ENCODE data around the gene FEV.

FEV gene

DNA sequence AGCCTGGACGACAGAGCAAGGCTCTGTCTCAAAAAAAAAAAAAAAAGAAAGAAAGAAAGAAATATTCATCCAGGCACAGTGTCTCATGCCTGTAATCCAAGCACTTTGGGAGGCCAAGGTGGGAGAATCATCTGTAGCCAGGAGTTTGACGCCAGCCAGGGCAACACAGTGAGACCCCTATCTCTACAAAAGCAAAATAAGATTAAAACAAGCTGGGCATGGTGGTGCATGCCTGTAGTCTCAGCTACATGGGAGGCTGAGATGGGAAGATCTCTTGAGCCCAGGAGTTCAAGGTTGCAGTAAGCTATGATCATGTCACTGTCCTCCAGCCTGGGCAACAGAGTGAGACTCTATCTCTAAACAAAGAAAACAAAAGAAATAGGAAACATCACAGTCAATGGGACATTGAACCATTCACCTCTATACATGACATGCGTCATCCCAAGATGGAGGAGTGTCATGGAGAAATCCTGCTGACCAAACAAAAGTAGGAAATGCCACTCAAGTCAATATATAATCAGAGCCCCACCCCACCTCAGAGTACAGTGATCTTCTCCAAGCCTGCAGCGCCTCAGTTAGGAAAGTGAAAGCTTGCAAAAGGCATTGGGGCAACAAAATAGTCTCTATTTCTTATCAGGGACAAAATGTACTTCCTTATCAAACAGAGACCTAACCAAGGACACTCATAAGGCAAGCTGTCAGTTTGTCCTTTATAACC is 9.8 kb downstream of the FEV start:
- ATAC-seq (ENCODE audit: insufficient read depth, low read depth) (no peak), DNase-seq (no peak)
- H2AFZ ChIP-seq (ENCODE audit: low read depth, low read length), result no peak overlapping the region
- TF ChIP-seq, protein P1, sequence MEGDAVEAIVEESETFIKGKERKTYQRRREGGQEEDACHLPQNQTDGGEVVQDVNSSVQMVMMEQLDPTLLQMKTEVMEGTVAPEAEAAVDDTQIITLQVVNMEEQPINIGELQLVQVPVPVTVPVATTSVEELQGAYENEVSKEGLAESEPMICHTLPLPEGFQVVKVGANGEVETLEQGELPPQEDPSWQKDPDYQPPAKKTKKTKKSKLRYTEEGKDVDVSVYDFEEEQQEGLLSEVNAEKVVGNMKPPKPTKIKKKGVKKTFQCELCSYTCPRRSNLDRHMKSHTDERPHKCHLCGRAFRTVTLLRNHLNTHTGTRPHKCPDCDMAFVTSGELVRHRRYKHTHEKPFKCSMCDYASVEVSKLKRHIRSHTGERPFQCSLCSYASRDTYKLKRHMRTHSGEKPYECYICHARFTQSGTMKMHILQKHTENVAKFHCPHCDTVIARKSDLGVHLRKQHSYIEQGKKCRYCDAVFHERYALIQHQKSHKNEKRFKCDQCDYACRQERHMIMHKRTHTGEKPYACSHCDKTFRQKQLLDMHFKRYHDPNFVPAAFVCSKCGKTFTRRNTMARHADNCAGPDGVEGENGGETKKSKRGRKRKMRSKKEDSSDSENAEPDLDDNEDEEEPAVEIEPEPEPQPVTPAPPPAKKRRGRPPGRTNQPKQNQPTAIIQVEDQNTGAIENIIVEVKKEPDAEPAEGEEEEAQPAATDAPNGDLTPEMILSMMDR (IDR thresholded peaks at IDR 0.05; ENCODE audit: borderline replicate concordance, extremely low read depth, low read length, poor library complexity, severe bottlenecking), result no peak
- no peak for TF ChIP-seq EZH2 (IDR thresholded peaks at IDR 0.05; ENCODE audit: borderline replicate concordance, low read depth, low read length, severe bottlenecking)
- H3K4me1 ChIP-seq (ENCODE audit: insufficient read depth, low read length), result peaks cover 8% of the 10 kb centered on the region
- no peak overlapping the region for H3K4me3 ChIP-seq (ENCODE audit: low read depth in 1 of 2, low read length in 2 of 2)
- H3K9me3 ChIP-seq (ENCODE audit: insufficient read depth, low read length, severe bottlenecking), result no peaks in the 10 kb centered on the region
- H3K27ac ChIP-seq (ENCODE audit: low read length), result no peak overlapping the region
- no peaks in the 10 kb centered on the region for H3K79me2 ChIP-seq (ENCODE audit: insufficient read depth, low read length)
- H3K27me3 ChIP-seq (ENCODE audit: insufficient read depth, low read length, poor library complexity), result peaks cover 11% of the 10 kb centered on the region
- H4K20me1 ChIP-seq (ENCODE audit: insufficient read depth, low read length), result peaks cover 6% of the 10 kb centered on the region; the same call in 1 of the 2 replicates
- no peak overlapping the region for H3K9ac ChIP-seq (ENCODE audit: low read depth, low read length)
- H3K36me3 ChIP-seq (ENCODE audit: insufficient read depth, low read length), result no peaks in the 10 kb centered on the region
- H3K4me2 ChIP-seq (ENCODE audit: insufficient read depth, low read length), result no peak overlapping the region

DNA sequence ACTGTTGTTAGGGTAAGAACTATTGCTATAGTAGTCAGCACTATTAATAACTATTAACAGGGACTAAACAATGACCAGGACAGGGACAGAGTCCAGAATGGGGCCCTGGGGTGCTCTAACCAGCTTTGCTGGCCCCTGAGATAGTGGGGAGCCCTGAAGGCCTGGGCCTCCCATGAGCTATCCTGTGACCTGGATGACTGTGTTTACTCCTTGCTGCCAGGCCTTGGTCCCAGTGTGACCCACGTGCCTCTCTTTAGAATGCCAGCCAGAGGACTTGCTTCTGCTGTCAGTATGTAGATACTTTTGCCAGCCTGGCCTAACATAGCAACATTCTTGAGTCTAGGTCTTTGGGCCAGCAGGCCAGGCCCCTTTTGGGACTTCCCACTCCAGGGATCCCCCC is 14.1 kb downstream of the FEV start:
- no peaks in the 10 kb centered on the region for H3K79me2 ChIP-seq (ENCODE audit: insufficient read depth, low read length)
- no peak overlapping the region for H3K9ac ChIP-seq (ENCODE audit: low read depth, low read length)
- H3K27ac ChIP-seq (ENCODE audit: low read length), result no peak overlapping the region
- ATAC-seq (ENCODE audit: insufficient read depth, low read depth) (no peak), DNase-seq (no peak)
- no peak overlapping the region for H2AFZ ChIP-seq (ENCODE audit: low read depth, low read length)
- H3K4me3 ChIP-seq (ENCODE audit: low read depth in 1 of 2, low read length in 2 of 2), result no peak overlapping the region
- H3K4me1 ChIP-seq (ENCODE audit: insufficient read depth, low read length), result no peaks in the 10 kb centered on the region
- no peak overlapping the region for H3K4me2 ChIP-seq (ENCODE audit: insufficient read depth, low read length)
- H3K9me3 ChIP-seq (ENCODE audit: insufficient read depth, low read length, severe bottlenecking), result no peaks in the 10 kb centered on the region
- no peaks in the 10 kb centered on the region for H3K36me3 ChIP-seq (ENCODE audit: insufficient read depth, low read length)
- no peak for TF ChIP-seq EZH2 (IDR thresholded peaks at IDR 0.05; ENCODE audit: borderline replicate concordance, low read depth, low read length, severe bottlenecking)
- TF ChIP-seq, protein P1 (IDR thresholded peaks at IDR 0.05; ENCODE audit: borderline replicate concordance, extremely low read depth, low read length, poor library complexity, severe bottlenecking), result no peak
- peaks cover 2% of the 10 kb centered on the region; the same call in 1 of the 2 replicates for H4K20me1 ChIP-seq (ENCODE audit: insufficient read depth, low read length)
- peaks cover 11% of the 10 kb centered on the region for H3K27me3 ChIP-seq (ENCODE audit: insufficient read depth, low read length, poor library complexity)

DNA sequence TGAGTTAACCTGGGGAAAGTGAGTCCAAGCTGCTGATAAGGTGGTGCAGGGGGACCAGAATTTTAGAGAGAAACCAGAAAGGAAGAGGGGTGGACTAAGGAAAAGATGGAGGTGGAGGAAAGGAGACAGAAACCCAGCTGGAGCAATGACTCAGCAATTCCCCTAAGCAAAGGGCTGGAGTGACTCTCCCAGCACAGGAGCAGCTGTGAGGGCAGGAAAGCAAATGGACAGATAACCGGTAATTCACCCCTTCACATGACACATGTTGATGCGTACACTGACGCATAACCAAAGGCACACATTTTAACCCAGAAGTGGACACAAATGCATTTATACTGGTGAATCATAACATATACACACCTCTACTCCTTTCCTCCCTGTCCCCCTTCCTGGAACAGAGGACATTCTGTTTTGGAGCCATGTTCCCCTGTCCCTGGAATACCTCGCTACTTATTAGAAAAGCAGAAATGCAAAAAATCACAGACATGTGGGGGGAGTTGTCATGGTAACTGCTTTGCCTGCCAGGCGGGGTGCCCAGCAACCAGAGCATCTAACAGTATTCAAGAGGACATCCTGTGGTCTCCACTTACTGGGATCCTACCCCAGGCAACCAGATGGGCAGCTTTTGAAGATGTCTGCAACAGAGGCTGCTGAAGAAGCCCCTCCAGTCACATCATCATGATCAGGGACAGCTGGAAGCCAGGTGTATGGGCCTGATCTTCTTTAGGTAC is 20.8 kb downstream of the FEV start:
- no peak for DNase-seq
- no peak overlapping the region for H3K27ac ChIP-seq (ENCODE audit: low read length)
- H3K9ac ChIP-seq (ENCODE audit: low read depth, low read length), result no peak overlapping the region
- peaks cover 6% of the 10 kb centered on the region for H3K27me3 ChIP-seq (ENCODE audit: insufficient read depth, low read length, poor library complexity)
- H3K36me3 ChIP-seq (ENCODE audit: insufficient read depth, low read length), result no peaks in the 10 kb centered on the region
- TF ChIP-seq, protein P1 (IDR thresholded peaks at IDR 0.05; ENCODE audit: borderline replicate concordance, extremely low read depth, low read length, poor library complexity, severe bottlenecking), result no peak
- no peak for TF ChIP-seq EZH2 (IDR thresholded peaks at IDR 0.05; ENCODE audit: borderline replicate concordance, low read depth, low read length, severe bottlenecking)
- H3K4me1 ChIP-seq (ENCODE audit: insufficient read depth, low read length), result no peaks in the 10 kb centered on the region
- H3K4me2 ChIP-seq (ENCODE audit: insufficient read depth, low read length), result no peak overlapping the region
- H4K20me1 ChIP-seq (ENCODE audit: insufficient read depth, low read length), result peaks cover 6% of the 10 kb centered on the region; the same call in 1 of the 2 replicates
- H2AFZ ChIP-seq (ENCODE audit: low read depth, low read length), result no peak overlapping the region
- no peak for ATAC-seq (ENCODE audit: insufficient read depth, low read depth)
- H3K79me2 ChIP-seq (ENCODE audit: insufficient read depth, low read length), result no peaks in the 10 kb centered on the region
- no peak overlapping the region for H3K4me3 ChIP-seq (ENCODE audit: low read depth in 1 of 2, low read length in 2 of 2)
- H3K9me3 ChIP-seq (ENCODE audit: insufficient read depth, low read length, severe bottlenecking), result no peaks in the 10 kb centered on the region

Data from DND-41 (cell line).